Right cardiac atrium (tissue), 5 donors: Measurements from ENCODE around the gene RPL13. TPM values are rescaled to one million over a fixed set of nuclear protein-coding genes. Genes with fewer than 3 reads are reported as not detected.
"Not testable (repeated sequence)": the region's sequence is repeated elsewhere in the genome, so short reads cannot be mapped to it uniquely, and the experiment has no call there.

Experiments
- ATAC-seq, 2 donors: fragments of 200-7000 bp; cut with Tn5 transposase; one replicate each; pipeline versions ENCODE4 v1.8.0 to v1.9.1; 2020; ENCODE audit warnings: moderate library complexity in 2 of 2, mild to moderate bottlenecking in 1 of 2
- DNase-seq, 3 donors: peaks; one replicate each; pipeline ENCODE4 v3.0.0-alpha.2; 2020
- H3K27ac ChIP-seq: one replicate; pipeline ENCODE4 v1.5.1; 2013; ENCODE audit warnings: mild to moderate bottlenecking, low read length, control low read depth, moderate library complexity
- H3K27me3 ChIP-seq: one replicate; pipeline ENCODE4 v1.6.1; 2013; ENCODE audit not compliant: control insufficient read depth, insufficient read depth
- H3K4me1 ChIP-seq: one replicate; pipeline ENCODE4 v1.6.1; 2013; ENCODE audit warnings: low read length; ENCODE audit not compliant: control insufficient read depth, insufficient read depth
- H3K4me3 ChIP-seq: one replicate; pipeline ENCODE4 v1.5.1; 2013; ENCODE audit warnings: low read length, control low read depth
- H3K9me3 ChIP-seq: one replicate; pipeline ENCODE4 v1.6.1; 2013; ENCODE audit warnings: low read length; ENCODE audit not compliant: control insufficient read depth
- WGBS: extraction: QIAGEN DNeasy Blood & Tissue Kit; methylation state at CpG from one replicate; pipeline ENCODE4 v1.1.7; 2013; 5-methylcytosine and 5-hydroxymethylcytosine counted together
- intact Hi-C, 4 donors: fragments of 100-400 bp; cut with DNase I; formaldehyde crosslinking; loops; one replicate each; pipeline versions ENCODE4 v1.11.0 to v1.14.0; 2022 to 2023
- polyA plus RNA-seq: library from polyadenylated mRNA; stranded (reverse); fragments of 200-250 nt; gene quantifications from one replicate; pipeline ENCODE4 v1.2.3, GENCODE V29; 2013
- total RNA-seq, 4 donors: library from RNA; stranded (reverse); fragmentation: NEBNext Ultra II Directional; extraction: Animal tissue kit (Norgen Biotek cat#: 25700); gene quantifications; one replicate each; pipeline ENCODE4 v1.2.1, GENCODE V29; 2021
- donor health status: healthy with polysubstance abuse.
- donor health status: DM: no; HTN: yes; CAD: no.
- donor health status: DM: no; HTN: no; CAD: no.
- donor health status: DM: no; HTN: yes; CAD: no; lungs with severe emphysema.
- donor health status: DM: yes; HTN: yes; CAD: no.

RPL13 gene
- total and polyA plus RNA-seq, 5 donors: 1,148 to 3,185 (median 1,318) TPM

- no peak for ATAC-seq
- H3K9me3 ChIP-seq: no peaks in the 10 kb centered on the region
- 90% methylated on average over 19 of the region's 19 CpGs for WGBS
- H3K4me3 ChIP-seq: no peak overlapping the region
- intact Hi-C loops: no loop called here
- H3K27me3 ChIP-seq: no peaks in the 10 kb centered on the region
- no peak overlapping the region for H3K27ac ChIP-seq
- no peaks in the 10 kb centered on the region for H3K4me1 ChIP-seq
- no peak for DNase-seq
Measured at GRCh38 chr16:89582614-89583196, 22.2 kb downstream of the RPL13 start.

GRCh38 chr16:89583197-89583894 is 22.9 kb downstream of the RPL13 start:
- no peaks in the 10 kb centered on the region for H3K27me3 ChIP-seq
- no peak overlapping the region for H3K4me3 ChIP-seq
- no peaks in the 10 kb centered on the region for H3K4me1 ChIP-seq
- ATAC-seq: peak; percentile 12 to 14
- H3K27ac ChIP-seq: no peak overlapping the region
- intact Hi-C loops: no loop called here
- DNase-seq: no peak
- 87% methylated on average over 36 of the region's 36 CpGs for WGBS
- no peaks in the 10 kb centered on the region for H3K9me3 ChIP-seq

- WGBS: 90% methylated on average over 49 of the region's 49 CpGs
- DNase-seq (no peak), ATAC-seq (no peak)
- Histone ChIP-seq H3K27me3 (no peaks in the 10 kb centered on the region), H3K27ac (no peak overlapping the region), H3K4me1 (no peaks in the 10 kb centered on the region), H3K9me3 (no peaks in the 10 kb centered on the region), H3K4me3 (no peak overlapping the region)
- intact Hi-C loops: no loop called here
Measured at GRCh38 chr16:89583895-89584644, 23.6 kb downstream of the RPL13 start.

- no peak overlapping the region for H3K4me3 ChIP-seq
- DNase-seq: no peak
- H3K27me3 ChIP-seq: no peaks in the 10 kb centered on the region
- no peak for ATAC-seq
- no peaks in the 10 kb centered on the region for H3K4me1 ChIP-seq
- intact Hi-C loops: no loop called here
- no peaks in the 10 kb centered on the region for H3K9me3 ChIP-seq
- WGBS: 66% methylated on average over 25 of the region's 25 CpGs
- H3K27ac ChIP-seq: no peak overlapping the region
Measured at GRCh38 chr16:89584768-89585549, 24.5 kb downstream of the RPL13 start.

- Histone ChIP-seq H3K27ac (no peak overlapping the region), H3K4me3 (no peak overlapping the region), H3K4me1 (no peaks in the 10 kb centered on the region), H3K27me3 (no peaks in the 10 kb centered on the region), H3K9me3 (no peaks in the 10 kb centered on the region)
- DNase-seq: no peak
- intact Hi-C loops: no loop called here
- WGBS: 82% methylated on average over 7 of the region's 7 CpGs
- ATAC-seq: no peak
Measured at GRCh38 chr16:89586218-89586617, 25.7 kb downstream of the RPL13 start.

GRCh38 chr16:89586853-89587252 is 26.4 kb downstream of the RPL13 start:
- H3K9me3 ChIP-seq: no peaks in the 10 kb centered on the region
- DNase-seq (peak in 1 of 3 donors; percentile 54), ATAC-seq (peak in 1 of 2 donors; percentile 16)
- no peak overlapping the region for H3K4me3 ChIP-seq
- H3K4me1 ChIP-seq: no peaks in the 10 kb centered on the region
- WGBS: 66% methylated on average over 23 of the region's 25 CpGs
- intact Hi-C loops: no loop called here
- no peak overlapping the region for H3K27ac ChIP-seq
- no peaks in the 10 kb centered on the region for H3K27me3 ChIP-seq

GRCh38 chr16:89587676-89588075 is 27.2 kb downstream of the RPL13 start:
- DNase-seq, ATAC-seq, H3K4me3 ChIP-seq, intact Hi-C loops, H3K9me3 ChIP-seq, H3K27ac ChIP-seq, H3K4me1 ChIP-seq, H3K27me3 ChIP-seq: not testable (repeated sequence)
- WGBS: 98% methylated on average over 20 of the region's 36 CpGs

- no peak for ATAC-seq
- Histone ChIP-seq H3K4me3 (no peak overlapping the region), H3K27me3 (no peaks in the 10 kb centered on the region), H3K9me3 (no peaks in the 10 kb centered on the region), H3K4me1 (no peaks in the 10 kb centered on the region), H3K27ac (no peak overlapping the region)
- 91% methylated on average over 26 of the region's 26 CpGs for WGBS
- intact Hi-C loops: no loop called here
- no peak for DNase-seq
Measured at GRCh38 chr16:89588413-89589109, 28.1 kb downstream of the RPL13 start.

GRCh38 chr16:89589241-89589926 is 28.9 kb downstream of the RPL13 start:
- no peaks in the 10 kb centered on the region for H3K27me3 ChIP-seq
- intact Hi-C loops: no loop called here

GRCh38 chr16:89593841-89594240 is 33.4 kb downstream of the RPL13 start:
- intact Hi-C loops: no loop called here
- Histone ChIP-seq H3K4me3 (no peak overlapping the region), H3K27me3 (no peaks in the 10 kb centered on the region), H3K4me1 (no peaks in the 10 kb centered on the region), H3K27ac (no peak overlapping the region), H3K9me3 (no peaks in the 10 kb centered on the region)
- no peak for DNase-seq
- no peak for ATAC-seq
- WGBS: 78% methylated on average over 15 of the region's 15 CpGs

More at GRCh38 chr16:89589241-89589926, 28.9 kb downstream of the RPL13 start:
- Histone ChIP-seq H3K4me1 (no peaks in the 10 kb centered on the region), H3K4me3 (no peak overlapping the region), H3K9me3 (no peaks in the 10 kb centered on the region), H3K27ac (no peak overlapping the region)
- no peak for DNase-seq
- WGBS: 91% methylated on average over 21 of the region's 21 CpGs
- ATAC-seq: no peak
